ENCODE measurements around the gene OR8B2. TPM values are rescaled to one million over a fixed set of nuclear protein-coding genes. Genes with fewer than 3 reads are reported as not detected.

Gene OR8B2
- total and polyA plus RNA-seq, 4 donors, result not detected

- Histone ChIP-seq H3K27me3 (ENCODE audit: control insufficient read depth in 3 of 3, insufficient read depth in 3 of 3, low read length in 2 of 3) (no peaks in the 10 kb centered on the region), H3K4me3 (no peak overlapping the region), H3K4me1 (ENCODE audit: control insufficient read depth in 5 of 5, insufficient read depth in 5 of 5, low read length in 5 of 5) (no peaks in the 10 kb centered on the region), H3K27ac (ENCODE audit: low read depth in 1 of 2, low read length in 1 of 2) (no peak overlapping the region), H3K36me3 (ENCODE audit: control insufficient read depth in 4 of 4, insufficient read depth in 4 of 4, low read length in 4 of 4) (no peaks in the 10 kb centered on the region), H3K9ac (ENCODE audit: insufficient read depth in 1 of 2, low read length in 2 of 2) (no peak overlapping the region), H3K9me3 (ENCODE audit: control insufficient read depth in 4 of 4, insufficient read depth in 3 of 4, low read length in 3 of 4) (no peaks in the 10 kb centered on the region)
- ATAC-seq (ENCODE audit: insufficient read depth, low FRiP score) (no peak), DNase-seq (no peak)
- WGBS, 2 donors, result 93 to 97% methylated on average over 2 of the region's 2 CpGs
- no peak for TF ChIP-seq CTCF (IDR thresholded peaks at IDR 0.05; ENCODE audit: control extremely low read depth, extremely low read depth)
Measured at GRCh38 chr11:124380585-124380984, 3.7 kb downstream of the OR8B2 start.

GRCh38 chr11:124376280-124376679 is 8.0 kb downstream of the OR8B2 start:
- H3K4me1 ChIP-seq (ENCODE audit: control insufficient read depth in 5 of 5, insufficient read depth in 5 of 5, low read length in 5 of 5), result no peaks in the 10 kb centered on the region
- DNase-seq (no peak), ATAC-seq (ENCODE audit: insufficient read depth, low FRiP score) (no peak)
- no peaks in the 10 kb centered on the region for H3K9me3 ChIP-seq (ENCODE audit: control insufficient read depth in 4 of 4, insufficient read depth in 3 of 4, low read length in 3 of 4)
- H3K27me3 ChIP-seq (ENCODE audit: control insufficient read depth in 3 of 3, insufficient read depth in 3 of 3, low read length in 2 of 3), result peaks cover 0 to 4% (median 0%) of the 10 kb centered on the region in 3 donors
- 84 to 93% methylated on average over 3 of the region's 3 CpGs for WGBS, 2 donors
- no peak overlapping the region for H3K27ac ChIP-seq (ENCODE audit: low read depth in 1 of 2, low read length in 1 of 2)
- no peak for TF ChIP-seq CTCF (IDR thresholded peaks at IDR 0.05; ENCODE audit: control extremely low read depth, extremely low read depth)
- H3K36me3 ChIP-seq (ENCODE audit: control insufficient read depth in 4 of 4, insufficient read depth in 4 of 4, low read length in 4 of 4), result no peaks in the 10 kb centered on the region
- no peak overlapping the region for H3K9ac ChIP-seq (ENCODE audit: insufficient read depth in 1 of 2, low read length in 2 of 2)
- no peak overlapping the region for H3K4me3 ChIP-seq

GRCh38 chr11:124359566-124359965 is 24.7 kb downstream of the OR8B2 start:
- DNase-seq, result no peak
- no peaks in the 10 kb centered on the region for H3K27me3 ChIP-seq (ENCODE audit: control insufficient read depth in 3 of 3, insufficient read depth in 3 of 3, low read length in 2 of 3)
- no peaks in the 10 kb centered on the region for H3K36me3 ChIP-seq (ENCODE audit: control insufficient read depth in 4 of 4, insufficient read depth in 4 of 4, low read length in 4 of 4)
- ATAC-seq (ENCODE audit: insufficient read depth, low FRiP score), result no peak
- H3K9ac ChIP-seq (ENCODE audit: insufficient read depth in 1 of 2, low read length in 2 of 2), result no peak overlapping the region
- 34 to 35% methylated on average over 2 of the region's 2 CpGs for WGBS, 2 donors
- no peak for TF ChIP-seq CTCF (IDR thresholded peaks at IDR 0.05; ENCODE audit: control extremely low read depth, extremely low read depth)
- no peak overlapping the region for H3K4me3 ChIP-seq
- H3K27ac ChIP-seq (ENCODE audit: low read depth in 1 of 2, low read length in 1 of 2), result no peak overlapping the region
- no peaks in the 10 kb centered on the region for H3K4me1 ChIP-seq (ENCODE audit: control insufficient read depth in 5 of 5, insufficient read depth in 5 of 5, low read length in 5 of 5)
- H3K9me3 ChIP-seq (ENCODE audit: control insufficient read depth in 4 of 4, insufficient read depth in 3 of 4, low read length in 3 of 4), result peaks cover 0 to 2% (median 0%) of the 10 kb centered on the region in 4 donors

- Histone ChIP-seq H3K27me3 (ENCODE audit: control insufficient read depth in 3 of 3, insufficient read depth in 3 of 3, low read length in 2 of 3) (no peaks in the 10 kb centered on the region), H3K27ac (ENCODE audit: low read depth in 1 of 2, low read length in 1 of 2) (no peak overlapping the region), H3K9ac (ENCODE audit: insufficient read depth in 1 of 2, low read length in 2 of 2) (no peak overlapping the region), H3K4me3 (no peak overlapping the region), H3K9me3 (ENCODE audit: control insufficient read depth in 4 of 4, insufficient read depth in 3 of 4, low read length in 3 of 4) (peaks cover 0 to 2% (median 0%) of the 10 kb centered on the region in 4 donors), H3K36me3 (ENCODE audit: control insufficient read depth in 4 of 4, insufficient read depth in 4 of 4, low read length in 4 of 4) (no peaks in the 10 kb centered on the region), H3K4me1 (ENCODE audit: control insufficient read depth in 5 of 5, insufficient read depth in 5 of 5, low read length in 5 of 5) (no peaks in the 10 kb centered on the region)
- no peak for TF ChIP-seq CTCF (IDR thresholded peaks at IDR 0.05; ENCODE audit: control extremely low read depth, extremely low read depth)
- no peak for DNase-seq
- 41 to 56% methylated on average over 3 of the region's 3 CpGs for WGBS, 2 donors
- no peak for ATAC-seq (ENCODE audit: insufficient read depth, low FRiP score)
Measured at GRCh38 chr11:124346311-124346955, 37.9 kb downstream of the OR8B2 start.

Data from lung (tissue), 12 donors.